HG02981 (cell line): ENCODE measurements around the gene PSORS1C1.

Experiments used
- ATAC-seq: cut with Tn5 transposase; IDR thresholded peaks from one replicate; pipeline ENCODE4 v1.9.1; 2021; ENCODE audit warnings: mild to moderate bottlenecking, moderate library complexity; ENCODE audit not compliant: unreplicated experiment

PSORS1C1 gene

DNA sequence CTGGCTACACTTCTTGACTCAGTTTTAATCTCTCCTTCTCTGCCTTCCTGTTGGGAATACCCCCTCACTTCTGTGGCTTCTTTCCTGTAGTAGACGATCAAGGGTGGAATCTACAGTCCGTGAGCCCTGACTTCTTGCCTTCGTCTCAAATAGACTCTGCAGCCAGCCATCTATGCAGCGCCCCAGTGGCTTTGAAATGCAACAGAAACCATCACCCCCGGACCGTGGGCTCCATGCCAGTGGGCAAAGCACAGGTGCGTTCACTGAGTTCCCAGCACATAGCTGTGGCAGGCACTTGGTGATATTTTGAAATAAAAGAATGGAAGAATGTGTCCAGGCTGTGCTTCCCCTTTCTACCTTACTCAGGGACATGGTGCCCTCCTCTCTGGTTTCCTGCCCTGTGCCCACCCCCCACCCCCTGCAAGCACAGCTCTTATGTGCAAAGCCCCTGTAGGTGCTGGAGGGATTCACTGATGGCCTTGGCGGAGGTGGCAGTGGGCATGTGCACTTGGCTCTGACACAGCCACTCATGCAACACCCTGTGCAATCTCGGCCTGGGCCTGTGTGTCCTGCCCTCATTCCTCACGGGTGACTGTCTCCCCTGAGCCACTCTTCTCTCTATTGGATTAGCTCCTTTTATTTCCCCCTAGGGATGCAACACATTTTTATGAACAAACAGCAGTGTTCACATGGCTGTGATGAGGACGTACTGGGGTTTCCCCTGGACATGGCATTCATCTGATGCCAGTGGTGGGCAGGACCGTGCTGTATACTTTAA lies 11.2 kb downstream of the PSORS1C1 start:
- no peak for ATAC-seq

DNA sequence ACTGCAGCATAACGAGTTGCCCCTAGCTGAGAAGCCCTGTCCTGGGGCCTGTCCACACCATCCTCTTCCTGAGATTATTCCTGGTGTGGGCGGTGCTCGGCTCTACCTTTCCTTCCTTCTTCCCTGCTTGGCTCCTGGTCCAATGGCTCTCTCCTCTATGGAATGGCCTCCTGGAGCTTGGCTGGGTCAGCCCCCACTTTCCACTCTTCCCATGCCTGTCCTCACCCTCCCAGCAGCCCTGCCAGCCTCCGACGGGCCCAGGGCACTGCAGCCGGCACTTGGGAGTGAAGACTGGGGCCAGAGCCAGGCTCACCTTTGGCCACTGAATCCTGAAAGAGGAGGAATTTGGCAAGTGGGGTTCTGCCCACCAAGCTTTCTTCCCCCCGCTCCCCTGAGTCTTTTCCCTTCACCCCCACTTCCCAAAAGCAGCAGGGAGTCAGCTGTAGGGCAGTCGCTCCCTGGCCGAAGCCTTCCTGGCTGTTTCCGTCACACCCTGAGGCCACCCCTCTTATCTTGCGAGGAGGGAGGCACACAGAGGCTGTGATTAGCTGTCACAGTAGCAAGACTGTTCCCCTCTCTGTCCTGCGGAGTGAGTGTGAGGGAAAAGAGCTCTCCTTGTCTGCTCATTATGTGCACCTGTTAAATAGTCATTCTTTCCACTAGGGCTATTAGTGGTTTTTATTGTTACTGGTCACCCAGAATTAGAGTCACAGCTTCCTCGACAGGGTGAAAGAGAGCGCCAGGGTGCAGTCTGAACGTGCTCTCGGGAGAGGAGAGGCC lies 12.0 kb downstream of the PSORS1C1 start:
- ATAC-seq = no peak

DNA sequence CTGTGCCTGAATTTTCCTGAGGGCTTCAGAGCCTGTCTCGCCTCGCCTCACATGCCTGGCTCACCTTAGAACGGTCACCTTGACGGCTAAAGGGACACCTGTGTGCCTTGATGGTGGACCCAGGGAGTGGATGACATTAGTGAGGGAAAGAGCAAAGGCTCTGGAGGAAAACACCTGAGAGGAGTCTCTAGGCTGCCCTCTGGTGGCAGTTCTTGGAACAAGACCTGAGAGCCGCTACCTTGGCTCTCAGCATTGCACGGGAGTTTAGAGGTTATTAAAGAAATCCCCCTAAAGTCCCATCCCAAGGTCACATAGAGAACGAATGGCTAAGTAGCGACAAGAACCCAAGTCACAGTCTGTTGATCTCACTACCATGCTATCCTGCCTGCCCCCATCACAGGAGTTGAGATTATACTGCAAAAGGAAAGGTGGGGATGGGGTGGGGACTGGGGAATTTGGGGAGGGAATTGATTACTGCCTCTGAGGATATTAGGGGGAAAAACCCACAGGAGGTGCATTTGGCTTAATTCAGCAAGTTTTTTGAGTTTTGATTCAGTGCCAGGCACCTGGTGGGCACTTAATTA lies 13.6 kb downstream of the PSORS1C1 start:
- no peak for ATAC-seq

DNA sequence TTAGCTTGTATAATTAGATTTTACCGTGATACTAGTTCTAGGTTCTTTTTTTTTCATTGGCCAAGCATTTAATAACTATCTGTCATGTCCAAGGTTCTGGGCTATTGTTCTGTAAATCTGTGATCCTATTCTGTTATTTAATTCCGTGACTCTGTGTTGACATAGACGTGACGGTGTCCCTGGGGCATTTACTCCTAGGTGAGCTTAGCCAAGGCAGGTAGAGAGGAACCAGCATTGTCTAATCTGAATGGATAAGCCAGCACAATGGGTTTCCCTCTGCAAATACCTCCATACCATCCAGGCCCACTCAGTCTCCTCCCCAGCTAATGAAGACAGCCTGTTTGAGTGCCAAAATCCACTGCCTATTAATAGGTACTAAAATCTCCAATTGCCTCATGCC lies 14.5 kb downstream of the PSORS1C1 start:
- no peak for ATAC-seq

DNA sequence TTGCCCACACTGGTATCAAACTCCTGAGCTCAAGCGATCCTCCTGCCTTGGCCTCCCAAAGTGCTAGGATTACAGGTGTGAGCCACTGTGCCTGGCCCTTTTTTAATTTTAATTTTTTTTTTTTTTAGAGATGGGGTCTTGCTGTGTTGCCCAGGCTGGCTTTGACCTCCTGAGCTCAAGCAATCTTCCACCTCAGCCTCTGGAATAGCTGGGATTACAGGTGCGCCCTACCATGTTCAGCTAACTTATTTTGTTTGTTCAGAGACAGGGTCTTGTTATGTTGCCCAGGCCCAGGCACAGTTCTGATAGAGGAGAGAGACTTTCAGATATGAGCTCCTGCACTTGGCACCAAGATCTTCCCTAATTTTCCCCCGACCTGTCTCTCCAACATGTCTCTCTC lies 16.2 kb downstream of the PSORS1C1 start:
- no peak for ATAC-seq

DNA sequence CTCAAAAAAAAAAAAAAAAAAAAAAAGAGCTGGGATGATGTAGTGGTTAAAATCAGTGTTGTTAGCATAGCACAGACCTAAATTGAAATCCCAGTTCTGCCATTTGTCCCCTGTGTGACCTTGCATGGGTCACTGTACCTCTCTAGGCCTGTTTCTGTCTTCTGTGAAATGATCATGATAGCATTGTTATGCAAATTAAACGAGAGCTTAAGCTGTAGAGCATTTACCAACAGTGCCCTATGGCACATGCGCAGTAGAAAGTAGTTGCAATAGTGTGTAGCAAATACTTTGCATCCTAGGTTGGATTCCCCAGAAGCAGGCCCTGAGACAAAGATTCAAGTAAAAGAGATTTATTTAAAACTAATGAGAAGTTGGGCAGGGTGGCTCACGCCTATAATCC lies 17.0 kb downstream of the PSORS1C1 start:
- ATAC-seq = no peak

DNA sequence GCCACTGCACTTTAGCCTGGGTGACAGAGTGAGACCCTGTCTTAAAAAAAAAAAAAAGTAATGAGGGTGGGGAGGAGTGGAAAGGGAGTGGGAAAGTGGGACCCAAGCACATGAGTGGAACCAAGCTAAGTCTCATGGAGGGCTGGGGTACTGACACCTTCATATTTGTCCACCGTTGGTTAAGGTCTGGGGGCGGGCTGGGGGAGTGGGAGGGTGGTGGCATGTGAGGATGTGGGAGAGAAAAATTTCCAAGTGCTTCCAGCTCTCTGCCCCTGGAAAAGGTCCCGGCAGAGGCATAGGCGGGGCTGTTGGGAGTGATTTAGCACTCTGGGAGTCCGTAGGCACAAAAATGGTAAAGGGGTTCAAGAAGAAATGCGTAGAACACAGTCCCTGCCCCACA lies 18.2 kb downstream of the PSORS1C1 start:
- ATAC-seq = no peak

DNA sequence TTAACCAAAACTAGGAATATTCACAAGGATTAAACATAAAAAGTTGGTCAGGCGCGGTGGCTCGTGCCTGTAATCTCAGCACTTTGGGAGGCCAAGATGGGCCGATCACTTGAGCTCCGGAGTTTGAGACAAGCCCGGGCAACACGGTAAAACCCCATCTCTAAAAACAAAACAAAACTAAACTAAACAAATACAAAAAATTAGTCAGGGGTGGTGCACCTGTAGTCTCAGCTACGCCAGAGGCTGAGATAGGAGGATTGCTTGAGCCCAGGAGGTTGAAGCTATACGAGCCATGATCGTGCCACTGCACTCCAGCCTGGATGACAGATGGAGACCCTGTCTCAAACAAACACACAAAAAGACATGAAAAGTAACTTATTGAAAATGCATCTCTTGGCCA lies 21.1 kb downstream of the PSORS1C1 start:
- ATAC-seq = no peak

DNA sequence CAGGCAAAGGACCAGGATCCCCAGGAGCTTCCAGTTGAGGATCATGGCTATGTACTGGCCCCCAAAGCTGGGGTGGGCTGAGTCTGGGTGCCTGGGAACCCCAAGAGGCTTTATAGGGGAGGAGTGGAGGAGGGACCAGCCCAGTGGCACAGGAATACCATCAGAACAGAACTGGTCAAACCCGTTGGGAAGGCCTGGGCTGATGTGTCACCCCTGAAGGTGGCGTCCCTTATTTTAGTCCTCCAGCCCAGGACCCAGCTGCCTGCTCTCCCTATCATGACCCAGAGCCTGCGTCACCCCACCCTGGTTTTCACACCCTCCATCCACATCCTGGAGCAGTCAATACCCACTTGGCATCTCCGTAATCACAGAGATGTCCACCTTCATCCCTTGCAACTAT lies 24.4 kb downstream of the PSORS1C1 start, which contains the start of gene PSORS1C2:
PSORS1C2 (minus strand) TSS at position 85 of the 400 bp plus-strand sequence; CDS start at position 45, 40 bp downstream.
- ATAC-seq = no peak

DNA sequence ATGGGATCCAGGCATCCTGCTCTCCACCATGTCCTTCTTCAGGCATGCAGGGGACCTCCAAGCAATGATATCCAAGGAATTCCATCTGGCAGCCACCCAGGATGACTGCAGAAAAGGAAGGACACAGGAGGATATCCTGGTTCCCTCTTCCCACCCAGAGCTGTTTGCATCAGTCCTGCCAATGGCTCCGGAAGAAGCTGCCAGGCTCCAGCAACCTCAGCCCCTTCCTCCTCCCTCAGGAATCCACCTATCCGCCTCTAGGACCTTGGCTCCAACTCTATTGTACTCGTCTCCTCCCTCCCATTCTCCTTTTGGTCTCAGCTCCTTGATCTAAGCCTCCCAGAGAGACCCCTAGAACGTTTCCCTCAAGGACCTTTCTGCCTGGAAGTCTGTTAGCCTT lies 25.0 kb downstream of the PSORS1C1 start:
- no peak for ATAC-seq

DNA sequence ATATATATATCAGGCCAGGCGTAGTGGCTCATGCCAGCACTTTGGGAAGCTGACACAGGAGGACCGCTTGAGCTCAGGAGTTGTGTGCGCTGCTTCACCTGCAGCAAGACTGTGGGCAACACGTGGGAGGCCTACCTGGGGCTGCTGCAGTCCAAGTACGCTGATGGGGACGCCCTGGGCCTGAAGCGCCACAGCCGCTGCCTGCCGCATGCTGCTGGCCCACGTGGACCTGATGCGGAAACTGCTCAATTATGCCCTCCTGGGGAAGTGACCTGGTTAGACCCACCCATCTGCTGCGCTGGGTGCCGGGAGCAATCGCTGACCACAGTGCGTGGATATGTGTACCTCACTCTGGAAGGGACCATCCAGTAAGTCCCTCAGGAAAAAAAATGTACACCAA lies 26.0 kb downstream of the PSORS1C1 start:
- no peak for ATAC-seq

DNA sequence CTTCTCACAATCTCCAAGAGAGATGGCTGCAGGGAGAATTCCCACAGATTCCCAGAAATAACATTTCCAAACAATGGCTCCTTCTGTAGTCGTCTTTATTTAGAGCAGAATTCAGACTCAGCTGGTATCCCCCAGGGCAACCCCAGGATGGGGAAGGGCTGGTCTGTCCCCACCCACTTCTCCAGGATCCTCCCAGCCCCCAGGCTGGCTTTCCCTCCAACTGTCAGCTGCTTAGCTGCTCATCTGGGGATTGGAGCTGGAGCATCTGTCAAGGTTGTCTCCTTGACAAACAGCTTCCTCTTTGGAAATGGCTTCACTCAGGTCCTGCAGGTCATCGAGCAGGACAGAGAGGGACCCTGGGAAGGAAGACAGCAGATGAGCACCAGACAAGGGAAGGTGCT lies 27.8 kb downstream of the PSORS1C1 start:
- ATAC-seq = no peak

DNA sequence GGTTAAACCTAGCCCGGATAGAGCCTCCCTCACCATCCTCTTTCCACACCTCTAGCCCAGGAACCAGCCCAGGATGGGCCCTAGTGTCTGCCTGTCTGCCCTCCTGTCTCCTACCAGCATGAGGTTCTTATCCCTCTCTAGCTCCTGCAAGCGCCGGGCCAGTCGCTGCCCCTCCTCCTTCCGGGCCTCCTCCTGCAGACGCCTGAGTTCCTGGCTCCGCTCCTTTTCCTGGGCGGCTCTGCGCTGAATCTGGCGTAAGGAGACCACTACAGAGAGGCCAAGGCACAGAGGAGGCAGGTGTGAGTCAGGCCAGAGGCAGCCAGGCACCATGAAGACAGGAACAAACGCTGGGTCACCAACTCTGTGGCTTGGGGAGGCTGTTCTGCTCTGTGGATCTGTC lies 28.5 kb downstream of the PSORS1C1 start:
- no peak for ATAC-seq

DNA sequence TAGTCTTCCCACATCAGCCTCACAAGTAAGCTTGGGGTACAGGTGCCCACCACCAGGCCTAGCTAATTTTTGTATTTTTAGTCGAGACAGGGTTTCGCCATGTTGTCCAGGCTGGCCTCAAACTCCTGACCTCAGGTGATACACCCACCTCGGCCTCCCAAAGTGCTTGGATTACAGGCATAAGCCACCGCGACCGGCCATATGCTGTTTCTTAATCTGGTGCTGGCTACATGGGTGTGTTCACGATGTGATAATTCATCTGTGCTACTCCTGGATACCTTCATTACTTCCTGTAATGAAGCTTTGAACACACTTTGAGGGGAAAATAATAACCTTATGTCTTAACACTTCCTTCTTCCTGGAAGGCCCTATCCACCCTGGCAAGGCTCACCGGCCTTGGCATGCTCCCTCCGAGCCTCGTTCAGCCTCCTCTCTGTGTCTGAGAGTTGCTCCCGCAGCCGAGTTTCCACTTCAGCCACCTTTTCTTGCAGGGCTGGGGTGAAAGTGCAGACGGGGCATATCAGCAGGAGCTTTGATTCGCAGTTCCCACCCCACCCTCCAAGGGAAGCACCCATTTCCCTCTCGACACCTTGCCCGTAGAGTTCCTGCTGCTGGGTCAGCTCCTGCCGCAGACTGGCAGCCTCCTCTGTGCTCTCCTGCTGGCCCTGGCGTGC lies 29.8 kb downstream of the PSORS1C1 start:
- ATAC-seq = no peak

DNA sequence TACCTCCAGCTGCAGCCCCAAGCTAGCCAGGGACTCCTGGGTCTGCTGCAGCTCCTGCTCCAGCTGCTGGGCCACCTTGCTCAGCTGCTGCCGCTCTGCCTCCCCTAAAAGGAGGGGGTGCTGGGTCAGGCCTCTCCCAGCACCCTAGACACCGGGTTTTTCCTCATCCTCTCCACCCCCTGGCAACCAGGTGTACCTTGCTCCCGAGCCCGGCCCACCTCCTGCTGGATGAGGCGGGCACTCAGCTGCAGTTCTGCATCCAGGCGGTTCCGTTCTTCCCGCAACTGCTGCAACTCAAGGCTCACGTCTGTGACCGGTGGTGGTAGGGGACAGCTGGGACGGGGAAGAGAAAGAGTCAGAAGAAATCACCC lies 30.4 kb downstream of the PSORS1C1 start:
- ATAC-seq = no peak

DNA sequence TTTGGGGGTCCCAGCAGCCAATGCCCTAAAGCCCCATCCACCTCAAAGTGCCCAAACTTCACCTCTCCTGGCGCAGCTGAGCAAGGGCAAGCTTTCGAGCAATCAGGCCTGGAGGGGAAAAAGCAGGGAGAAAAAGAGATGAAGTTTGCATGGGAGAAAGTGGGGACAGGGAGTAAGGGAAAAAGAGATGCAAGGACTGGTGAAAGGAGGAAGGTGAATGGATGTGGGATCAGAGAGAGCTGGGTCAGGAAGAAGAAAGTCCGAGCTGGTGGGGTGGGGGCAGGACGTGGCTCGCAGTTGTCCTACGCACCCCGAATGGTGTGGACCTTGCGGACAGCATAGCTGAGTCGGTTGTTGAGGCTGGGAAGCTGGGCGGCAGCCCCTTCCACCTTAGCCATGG lies 30.8 kb downstream of the PSORS1C1 start:
- no peak for ATAC-seq

DNA sequence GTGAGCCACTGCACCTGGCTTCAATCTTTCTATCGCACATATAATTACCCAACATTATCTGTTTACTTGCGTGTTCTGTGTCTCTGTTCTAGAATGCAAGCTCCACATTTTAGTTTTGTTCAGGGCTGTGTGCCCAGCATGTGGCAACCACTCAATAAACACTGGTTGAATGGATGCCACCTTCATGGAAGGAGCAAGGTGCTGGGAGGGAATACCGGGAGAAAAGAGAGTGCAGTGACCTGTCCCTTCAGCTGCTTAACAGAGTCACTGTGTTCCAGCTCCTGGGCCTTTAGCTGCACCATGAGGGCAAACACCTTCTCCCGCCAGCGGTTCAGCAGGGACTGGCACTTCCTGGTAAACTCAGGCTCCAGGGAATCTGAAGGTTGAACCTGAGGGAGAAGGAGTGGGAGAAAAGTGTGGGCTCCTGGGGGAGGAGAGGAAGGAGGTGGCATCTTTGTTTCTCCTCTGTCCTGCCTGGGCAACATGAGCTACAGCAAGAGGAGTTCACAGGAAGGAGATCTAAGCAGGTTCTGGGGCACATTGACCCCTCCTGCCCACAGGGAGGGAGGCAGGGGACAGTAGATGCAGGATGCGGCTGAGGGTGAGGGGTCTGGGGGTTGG lies 35.3 kb downstream of the PSORS1C1 start:
- no peak for ATAC-seq

DNA sequence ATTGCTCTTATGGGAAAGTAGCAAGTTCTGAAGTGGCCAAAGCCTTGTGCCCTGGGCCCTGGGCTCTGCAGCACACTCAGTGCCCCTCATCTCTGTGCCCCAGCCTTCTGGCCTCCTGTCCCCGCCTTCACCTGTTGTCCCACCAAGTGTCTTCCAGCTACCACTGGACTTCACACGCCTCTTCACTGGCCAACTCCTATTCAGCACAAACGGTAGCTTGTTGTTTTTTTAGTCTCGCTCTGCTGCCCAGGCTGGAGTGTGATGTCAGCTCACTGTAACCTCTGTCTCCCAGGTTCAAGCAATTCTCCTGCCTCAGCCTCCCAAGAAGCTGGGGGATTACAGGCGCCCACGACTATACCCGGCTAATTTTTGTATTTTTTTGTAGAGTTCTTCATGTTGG lies 38.2 kb downstream of the PSORS1C1 start:
- ATAC-seq = no peak

DNA sequence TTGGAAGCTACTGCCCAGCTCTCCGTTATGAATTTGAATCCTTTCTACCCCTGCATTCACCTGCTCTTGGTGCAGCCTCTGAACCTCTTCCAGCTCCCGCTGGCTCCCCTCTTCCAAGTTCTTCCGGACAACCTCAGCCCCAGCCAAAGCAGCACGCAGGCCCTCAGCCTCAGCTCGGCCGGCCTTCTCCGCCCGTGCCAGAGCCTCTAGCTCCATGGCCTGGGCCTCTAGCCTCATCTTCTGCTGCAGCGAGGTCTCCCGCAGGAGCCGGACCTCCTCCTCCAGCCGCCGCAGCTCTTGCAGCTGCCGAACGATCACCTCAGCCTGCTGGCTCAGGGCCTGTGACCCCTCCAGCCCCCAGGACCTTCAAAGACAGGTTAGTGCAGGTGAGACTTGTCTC lies 39.8 kb downstream of the PSORS1C1 start:
- no peak for ATAC-seq

DNA sequence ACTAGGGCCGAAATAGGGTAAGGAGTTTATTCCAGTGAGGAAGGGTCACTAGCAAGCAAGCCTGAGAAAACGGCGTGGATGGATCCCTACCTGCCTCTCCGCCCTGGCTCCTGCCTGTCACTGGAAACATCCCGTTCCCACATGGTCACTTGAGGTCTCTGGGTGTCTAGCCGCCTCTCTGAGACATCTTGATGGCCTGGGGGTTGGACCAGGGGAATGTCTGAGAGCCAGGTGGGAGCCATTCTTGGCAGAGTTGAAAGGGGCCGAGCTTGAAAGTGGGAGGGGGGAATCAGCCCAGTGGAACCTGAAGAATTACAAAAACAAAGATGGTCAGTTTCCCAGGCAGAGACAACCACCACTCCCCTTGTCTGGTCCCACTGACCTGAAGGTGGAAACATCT lies 42.0 kb downstream of the PSORS1C1 start:
- ATAC-seq = no peak

DNA sequence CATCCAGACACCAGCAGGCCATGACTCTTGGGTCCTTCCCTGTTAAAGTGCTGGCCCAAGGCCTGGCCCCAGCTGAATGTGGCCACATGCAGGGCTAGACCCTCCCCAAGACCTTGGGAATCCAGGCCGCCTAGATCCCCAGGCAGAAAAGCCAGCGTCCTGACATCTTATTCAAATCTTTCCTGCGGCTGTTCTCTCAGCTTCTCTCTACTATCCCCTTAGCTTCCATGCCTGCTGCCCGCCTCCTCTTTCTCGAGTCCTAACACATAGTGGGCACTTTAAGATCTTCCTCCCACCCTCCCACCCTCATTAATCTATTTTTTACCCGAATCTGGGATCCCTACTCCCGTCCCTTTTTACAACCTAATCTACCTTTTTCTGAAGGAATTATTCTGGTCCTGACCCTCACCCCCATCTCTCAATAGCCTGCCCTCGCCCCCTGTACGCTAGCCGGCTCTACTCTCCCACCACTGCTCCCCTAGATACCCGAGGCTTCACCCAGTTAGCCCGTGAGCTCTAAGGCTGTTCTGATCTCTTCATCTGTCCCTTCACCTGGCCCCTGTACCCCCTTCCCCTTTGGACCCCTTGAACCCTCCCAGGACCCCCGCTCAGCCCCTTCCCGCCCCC lies 43.0 kb downstream of the PSORS1C1 start, which contains the start of gene CCHCR1:
CCHCR1 (minus strand) TSS at position 290 of the 627 bp plus-strand sequence; CDS start at position 88, 202 bp downstream.
- no peak for ATAC-seq
